ENCODE results near the gene ADGRL1. TPM values are rescaled to one million over a fixed set of nuclear protein-coding genes. Genes with fewer than 3 reads are reported as not detected.
A peak's percentile ranks its signal among the peaks of the same experiment; 100 is the strongest.
"Not testable (repeated sequence)": the region's sequence is repeated elsewhere in the genome, so short reads cannot be mapped to it uniquely, and the experiment has no call there.

Gene ADGRL1
- total and polyA plus RNA-seq, 11 donors: 10.1 to 29.4 (median 14.1) TPM

- WGBS, 4 donors: 92 to 94% (median 93%) methylated on average over 5 of the region's 5 CpGs
- intact Hi-C loops (cut with DNase I): loop anchor here in 8 of 10 donors (2.0 to 10.0 kb wide), 6 partner anchors 51 to 207 kb away; no protein-coding TSS in a partner anchor
- TF ChIP-seq POLR2A (IDR thresholded peaks at IDR 0.05): no peak
- TF ChIP-seq CTCF (IDR thresholded peaks at IDR 0.05): no peak
- Histone ChIP-seq H3K4me3 (no peak overlapping the region), H3K4me1 (peaks cover 0 to 5% (median 0%) of the 10 kb centered on the region in 12 donors), H3K9me3 (no peaks in the 10 kb centered on the region), H3K27me3 (no peaks in the 10 kb centered on the region), H3K36me3 (no peaks in the 10 kb centered on the region), H3K27ac (no peak overlapping the region)
- ATAC-seq (no peak), DNase-seq (no peak)
These were observed 8.1 kb downstream of the ADGRL1 start for GRCh38 chr19:14197882-14198281.

GRCh38 chr19:14197288-14197687 lies 8.7 kb downstream of the ADGRL1 start:
- not testable (repeated sequence) for H3K4me1 ChIP-seq, H3K27ac ChIP-seq, H3K36me3 ChIP-seq, H3K4me3 ChIP-seq, ATAC-seq, H3K27me3 ChIP-seq, H3K9me3 ChIP-seq, DNase-seq
- intact Hi-C loops (cut with DNase I): loop anchor here in 8 of 10 donors (2.0 to 10.0 kb wide), 6 partner anchors 50 to 208 kb away; no protein-coding TSS in a partner anchor
- WGBS, 4 donors: 93 to 95% (median 94%) methylated on average over 6 to 7 of the region's 7 CpGs

GRCh38 chr19:14196105-14196504 lies 9.9 kb downstream of the ADGRL1 start:
- DNase-seq (peak; percentile 51 to 88 (median 68)), ATAC-seq (peak in 3 of 4 donors; percentile 42 to 77 (median 44))
- not testable (repeated sequence) for H3K36me3 ChIP-seq, H3K27me3 ChIP-seq, H3K4me1 ChIP-seq, H3K9me3 ChIP-seq, H3K4me3 ChIP-seq, H3K27ac ChIP-seq
- intact Hi-C loops (cut with DNase I): loop anchor here in 8 of 10 donors (2.0 to 10.0 kb wide), 6 partner anchors 49 to 209 kb away; no protein-coding TSS in a partner anchor
- WGBS, 4 donors: 32 to 37% (median 34%) methylated on average over 10 to 12 of the region's 12 CpGs
- TF ChIP-seq CTCF (IDR thresholded peaks at IDR 0.05): peak; percentile 36 to 70 (median 54)

- intact Hi-C loops (cut with DNase I): loop anchor here in 7 of 10 donors (5.0 to 10.0 kb wide), 5 partner anchors 48 to 210 kb away; no protein-coding TSS in a partner anchor
- H3K27me3 ChIP-seq, H3K4me3 ChIP-seq, DNase-seq, ATAC-seq, H3K36me3 ChIP-seq, H3K9me3 ChIP-seq, H3K4me1 ChIP-seq, H3K27ac ChIP-seq: not testable (repeated sequence)
- WGBS, 4 donors: 87 to 95% (median 91%) methylated on average over 9 to 12 of the region's 12 CpGs
These were observed 10.8 kb downstream of the ADGRL1 start for GRCh38 chr19:14195216-14195615.

GRCh38 chr19:14189415-14189814 lies 16.6 kb downstream of the ADGRL1 start:
- H3K27ac ChIP-seq: no peak overlapping the region

GRCh38 chr19:14188086-14188485 lies 17.9 kb downstream of the ADGRL1 start:
- DNase-seq; H3K9me3 ChIP-seq; H3K27me3 ChIP-seq; intact Hi-C loops (cut with DNase I); H3K36me3 ChIP-seq; H3K4me1 ChIP-seq; H3K4me3 ChIP-seq; ATAC-seq; H3K27ac ChIP-seq: not testable (repeated sequence)
- 91 to 96% (median 95%) methylated on average over 7 of the region's 7 CpGs for WGBS, 4 donors

More at GRCh38 chr19:14189415-14189814, 16.6 kb downstream of the ADGRL1 start:
- H3K27me3 ChIP-seq: no peaks in the 10 kb centered on the region
- no peak for TF ChIP-seq CTCF (IDR thresholded peaks at IDR 0.05)
- no peak for TF ChIP-seq POLR2A (IDR thresholded peaks at IDR 0.05)
- intact Hi-C loops (cut with DNase I): no loop called here
- DNase-seq: no peak
- WGBS, 4 donors: 97 to 99% (median 97%) methylated on average over 12 of the region's 12 CpGs
- H3K36me3 ChIP-seq: no peaks in the 10 kb centered on the region
- no peaks in the 10 kb centered on the region for H3K9me3 ChIP-seq
- no peaks in the 10 kb centered on the region for H3K4me1 ChIP-seq
- no peak for ATAC-seq
- no peak overlapping the region for H3K4me3 ChIP-seq

All from heart left ventricle (tissue), 16 donors.